ENCODE results near the gene CCNB3. TPM values are rescaled to one million over a fixed set of nuclear protein-coding genes. Genes with fewer than 3 reads are reported as not detected.

Gene CCNB3
- total RNA-seq, 1 donor from 2014 or later = 0.17 TPM

DNA sequence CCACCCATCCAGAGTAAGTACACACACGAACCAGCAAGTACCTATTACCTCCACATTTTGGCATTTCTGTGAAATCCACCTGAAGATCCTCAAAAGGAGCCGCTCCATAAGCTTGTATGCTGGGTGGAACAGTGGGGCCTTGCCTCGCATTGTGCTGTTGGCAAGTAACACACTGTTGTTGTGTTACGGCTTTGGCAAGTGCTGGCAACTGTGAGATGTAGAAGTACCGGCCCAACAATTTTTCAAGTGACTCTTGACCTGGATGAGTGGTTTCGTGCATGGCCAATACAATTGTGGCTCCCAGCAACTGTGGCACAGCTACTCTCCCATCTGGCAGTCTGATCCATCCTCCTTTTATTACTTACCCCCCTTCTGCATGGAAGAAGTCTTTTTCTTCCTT lies 128.7 kb downstream of the CCNB3 start:
- no peak overlapping the region for H3K4me3 ChIP-seq (ENCODE audit: low read depth, low read length)
- no peak for DNase-seq (ENCODE audit: low read depth)
- TF ChIP-seq CTCF (conservative IDR thresholded peaks at IDR 0.05; ENCODE audit: low read depth, low read length) = no peak

DNA sequence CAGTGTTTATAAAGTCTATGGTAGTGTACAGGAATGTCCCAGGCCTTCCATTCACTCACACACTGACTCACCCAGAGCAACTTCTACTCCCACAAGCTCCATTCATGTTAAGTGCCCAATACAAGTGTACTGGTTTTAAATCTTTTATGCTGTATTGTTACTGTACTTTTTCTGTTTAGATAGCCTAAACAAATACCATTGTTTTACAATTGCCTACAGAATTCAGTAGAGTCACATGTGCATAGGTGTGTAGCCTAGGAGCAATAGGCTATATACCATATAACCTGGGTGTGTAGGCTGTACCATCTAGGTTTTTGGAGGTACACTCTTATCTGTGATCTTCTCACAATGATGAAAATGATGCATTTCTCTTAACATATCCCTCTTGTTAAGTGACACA lies 139.4 kb downstream of the CCNB3 start:
- DNase-seq (ENCODE audit: low read depth) = no peak

GRCh38 chrX:50372966-50373365 lies 168.4 kb downstream of the CCNB3 start:
- no peak for TF ChIP-seq CTCF (conservative IDR thresholded peaks at IDR 0.05; ENCODE audit: low read depth, low read length)
- no peak overlapping the region for H3K4me3 ChIP-seq (ENCODE audit: low read depth, low read length)
- DNase-seq (ENCODE audit: low read depth) = no peak

More for the DNA sequence above, 139.4 kb downstream of the CCNB3 start:
- H3K4me3 ChIP-seq (ENCODE audit: low read depth, low read length) = no peak overlapping the region
- no peak for TF ChIP-seq CTCF (conservative IDR thresholded peaks at IDR 0.05; ENCODE audit: low read depth, low read length)

GRCh38 chrX:50375481-50376267 lies 171.1 kb downstream of the CCNB3 start:
- H3K4me3 ChIP-seq (ENCODE audit: low read depth, low read length) = no peak overlapping the region
- no peak for TF ChIP-seq CTCF (conservative IDR thresholded peaks at IDR 0.05; ENCODE audit: low read depth, low read length)
- no peak for DNase-seq (ENCODE audit: low read depth)

DNA sequence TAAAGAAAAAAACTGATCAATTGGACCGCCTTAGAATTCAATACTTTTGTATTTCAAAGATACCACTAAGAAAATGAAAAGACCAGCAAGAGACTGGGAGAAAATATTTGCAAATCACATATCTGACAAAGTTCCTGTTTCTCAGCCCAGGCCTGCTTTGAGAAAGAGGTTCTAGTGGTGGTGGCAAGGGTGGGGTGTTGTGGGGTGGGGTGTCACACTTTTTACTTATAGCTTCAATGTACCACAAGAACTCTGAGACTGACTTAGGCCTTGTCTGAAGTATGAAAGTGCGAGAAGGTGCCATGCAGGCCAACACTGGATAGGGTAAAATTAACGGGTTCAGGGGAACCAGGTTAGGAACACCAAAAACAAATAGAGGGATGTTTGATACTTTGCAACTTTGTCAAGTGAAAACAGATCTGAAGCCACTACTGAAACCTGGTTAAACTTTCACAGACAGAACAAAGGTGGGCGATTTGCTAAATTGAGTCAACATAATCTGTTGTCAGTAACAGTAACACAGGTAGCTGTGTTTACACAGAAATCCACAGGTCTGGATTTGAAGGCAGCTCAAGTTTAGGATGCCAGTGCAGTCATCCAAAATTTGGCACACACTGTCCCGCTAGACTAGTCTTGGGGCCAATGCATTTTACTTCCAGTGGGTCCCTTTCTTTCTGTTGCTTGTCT lies 177.3 kb downstream of the CCNB3 start:
- no peak overlapping the region for H3K4me3 ChIP-seq (ENCODE audit: low read depth, low read length)
- TF ChIP-seq CTCF (conservative IDR thresholded peaks at IDR 0.05; ENCODE audit: low read depth, low read length) = no peak
- no peak for DNase-seq (ENCODE audit: low read depth)

DNA sequence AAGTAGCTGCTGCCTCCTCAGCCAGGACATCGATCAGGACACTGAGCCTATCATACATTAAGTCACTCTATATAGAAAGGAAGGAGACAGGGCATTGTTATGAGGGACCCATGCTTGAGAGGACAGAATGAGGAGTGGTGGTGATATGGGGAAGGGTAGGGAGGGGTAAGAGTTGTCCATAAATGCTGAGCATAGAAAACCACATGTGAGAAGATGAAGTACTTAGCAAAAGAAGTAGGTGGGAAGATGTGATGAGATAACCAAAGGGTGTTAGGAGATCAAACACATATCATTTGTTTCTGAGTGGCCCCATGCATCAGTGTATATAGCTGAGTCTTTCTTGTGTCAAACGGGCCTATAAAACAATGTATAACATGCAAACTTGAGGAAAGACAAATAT lies 182.0 kb downstream of the CCNB3 start:
- TF ChIP-seq CTCF (conservative IDR thresholded peaks at IDR 0.05; ENCODE audit: low read depth, low read length) = no peak
- DNase-seq (ENCODE audit: low read depth) = no peak
- H3K4me3 ChIP-seq (ENCODE audit: low read depth, low read length) = no peak overlapping the region
